ENCODE results near the gene C11orf98.

Gene C11orf98

DNA sequence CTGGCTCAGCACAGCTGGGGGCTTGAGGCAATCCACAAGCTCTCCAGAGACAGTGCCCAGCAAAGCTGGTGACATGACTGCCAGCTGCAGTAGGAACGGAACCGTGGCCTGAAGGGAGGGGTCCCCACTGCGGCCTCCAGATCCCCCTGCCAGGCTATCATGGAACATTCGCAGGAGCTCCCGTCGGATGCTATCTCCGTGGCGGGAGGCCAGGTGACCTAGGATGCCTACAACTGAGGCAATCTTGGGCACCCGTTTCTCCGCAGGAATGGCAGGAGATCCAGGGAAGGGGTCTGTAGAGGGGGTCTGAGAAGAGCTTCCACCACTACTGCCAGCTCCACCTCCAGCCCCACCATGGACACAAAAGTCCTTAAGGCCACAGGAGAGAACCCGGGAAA, 16.0 kb downstream of the C11orf98 start:
- peaks cover 3% of the 10 kb centered on the region; the same call in 1 of the 2 replicates for H4K20me1 ChIP-seq (ENCODE audit: control insufficient read depth, insufficient read depth, low read depth, low read length)
- no peaks in the 10 kb centered on the region for H3K9me2 ChIP-seq (replicated peaks; ENCODE audit: control insufficient read depth, low read length)
- H3K4me2 ChIP-seq (ENCODE audit: low read length) = no peak overlapping the region
- peaks cover 44% of the 10 kb centered on the region for H3K4me1 ChIP-seq (ENCODE audit: control insufficient read depth, low read length)
- H3K79me2 ChIP-seq (ENCODE audit: control insufficient read depth, low read length) = peaks cover 76% of the 10 kb centered on the region
- no peak overlapping the region for H3K4me3 ChIP-seq (ENCODE audit: low read length)
- no peaks in the 10 kb centered on the region for H3F3A ChIP-seq (ENCODE audit: control insufficient read depth, insufficient read depth)
- no peaks in the 10 kb centered on the region for H3K27me3 ChIP-seq (ENCODE audit: control insufficient read depth, low read length)
- peaks cover 60% of the 10 kb centered on the region for H3K36me3 ChIP-seq (ENCODE audit: control insufficient read depth, low read length)
- no peak overlapping the region for H3K27ac ChIP-seq (ENCODE audit: low read depth, low read length)
- TF ChIP-seq, protein P1, sequence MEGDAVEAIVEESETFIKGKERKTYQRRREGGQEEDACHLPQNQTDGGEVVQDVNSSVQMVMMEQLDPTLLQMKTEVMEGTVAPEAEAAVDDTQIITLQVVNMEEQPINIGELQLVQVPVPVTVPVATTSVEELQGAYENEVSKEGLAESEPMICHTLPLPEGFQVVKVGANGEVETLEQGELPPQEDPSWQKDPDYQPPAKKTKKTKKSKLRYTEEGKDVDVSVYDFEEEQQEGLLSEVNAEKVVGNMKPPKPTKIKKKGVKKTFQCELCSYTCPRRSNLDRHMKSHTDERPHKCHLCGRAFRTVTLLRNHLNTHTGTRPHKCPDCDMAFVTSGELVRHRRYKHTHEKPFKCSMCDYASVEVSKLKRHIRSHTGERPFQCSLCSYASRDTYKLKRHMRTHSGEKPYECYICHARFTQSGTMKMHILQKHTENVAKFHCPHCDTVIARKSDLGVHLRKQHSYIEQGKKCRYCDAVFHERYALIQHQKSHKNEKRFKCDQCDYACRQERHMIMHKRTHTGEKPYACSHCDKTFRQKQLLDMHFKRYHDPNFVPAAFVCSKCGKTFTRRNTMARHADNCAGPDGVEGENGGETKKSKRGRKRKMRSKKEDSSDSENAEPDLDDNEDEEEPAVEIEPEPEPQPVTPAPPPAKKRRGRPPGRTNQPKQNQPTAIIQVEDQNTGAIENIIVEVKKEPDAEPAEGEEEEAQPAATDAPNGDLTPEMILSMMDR (IDR thresholded peaks at IDR 0.05; ENCODE audit: low read depth, low read length, poor library complexity, severe bottlenecking) = no peak
- no peak for TF ChIP-seq EZH2phosphoT487 (IDR thresholded peaks at IDR 0.05; ENCODE audit: borderline replicate concordance, low read length)
- H3K9me3 ChIP-seq (ENCODE audit: control insufficient read depth, insufficient read depth, low read length) = no peaks in the 10 kb centered on the region

DNA sequence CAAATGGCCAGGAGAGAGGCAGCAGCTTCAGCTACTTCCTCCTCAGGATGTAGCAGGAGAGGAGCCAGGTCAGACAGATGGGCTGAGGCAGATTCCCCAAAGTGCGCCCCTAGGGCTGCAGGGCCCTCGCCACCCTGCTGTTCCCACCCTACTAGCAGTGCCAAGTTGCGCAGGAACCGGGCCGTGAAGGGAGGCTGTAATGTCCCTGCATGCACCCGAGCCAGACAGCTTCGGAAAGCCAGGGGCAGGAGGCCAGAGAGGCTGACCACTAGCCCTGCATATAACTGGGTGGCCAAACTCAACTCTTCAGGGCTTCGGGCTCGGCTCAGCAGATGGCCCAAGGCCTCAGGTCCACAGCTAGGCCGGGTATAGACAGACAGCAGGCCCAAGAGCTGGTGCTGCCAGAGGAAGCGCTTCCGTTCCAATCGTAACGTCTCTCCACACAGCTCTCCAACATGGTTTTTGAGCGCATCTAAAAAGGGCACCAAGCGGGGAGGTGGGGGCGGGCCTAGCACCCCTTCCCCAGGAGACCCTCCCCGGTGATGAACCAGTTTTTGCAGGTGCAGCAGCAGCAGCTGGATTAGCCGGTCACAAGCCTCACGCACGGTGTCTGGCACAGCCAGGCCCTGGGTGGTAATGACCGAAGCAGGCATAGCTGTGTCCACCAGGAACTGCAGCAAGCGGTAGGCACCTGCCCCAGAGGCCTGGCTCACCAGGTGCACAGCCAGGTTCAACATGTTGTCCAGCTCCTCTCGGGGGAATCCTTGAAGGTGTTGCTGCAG, 16.6 kb downstream of the C11orf98 start:
- no peaks in the 10 kb centered on the region for H3F3A ChIP-seq (ENCODE audit: control insufficient read depth, insufficient read depth)
- peaks cover 3% of the 10 kb centered on the region; the same call in 1 of the 2 replicates for H4K20me1 ChIP-seq (ENCODE audit: control insufficient read depth, insufficient read depth, low read depth, low read length)
- peaks cover 39% of the 10 kb centered on the region for H3K4me1 ChIP-seq (ENCODE audit: control insufficient read depth, low read length)
- H3K36me3 ChIP-seq (ENCODE audit: control insufficient read depth, low read length) = peaks cover 66% of the 10 kb centered on the region
- peaks cover 82% of the 10 kb centered on the region for H3K79me2 ChIP-seq (ENCODE audit: control insufficient read depth, low read length)
- H3K4me2 ChIP-seq (ENCODE audit: low read length) = no peak overlapping the region
- H3K27ac ChIP-seq (ENCODE audit: low read depth, low read length) = no peak overlapping the region
- TF ChIP-seq EZH2phosphoT487 (IDR thresholded peaks at IDR 0.05; ENCODE audit: borderline replicate concordance, low read length) = no peak
- TF ChIP-seq, protein P1 (IDR thresholded peaks at IDR 0.05; ENCODE audit: low read depth, low read length, poor library complexity, severe bottlenecking) = no peak
- no peaks in the 10 kb centered on the region for H3K9me3 ChIP-seq (ENCODE audit: control insufficient read depth, insufficient read depth, low read length)
- H3K4me3 ChIP-seq (ENCODE audit: low read length) = no peak overlapping the region
- no peaks in the 10 kb centered on the region for H3K9me2 ChIP-seq (replicated peaks; ENCODE audit: control insufficient read depth, low read length)
- H3K27me3 ChIP-seq (ENCODE audit: control insufficient read depth, low read length) = no peaks in the 10 kb centered on the region

DNA sequence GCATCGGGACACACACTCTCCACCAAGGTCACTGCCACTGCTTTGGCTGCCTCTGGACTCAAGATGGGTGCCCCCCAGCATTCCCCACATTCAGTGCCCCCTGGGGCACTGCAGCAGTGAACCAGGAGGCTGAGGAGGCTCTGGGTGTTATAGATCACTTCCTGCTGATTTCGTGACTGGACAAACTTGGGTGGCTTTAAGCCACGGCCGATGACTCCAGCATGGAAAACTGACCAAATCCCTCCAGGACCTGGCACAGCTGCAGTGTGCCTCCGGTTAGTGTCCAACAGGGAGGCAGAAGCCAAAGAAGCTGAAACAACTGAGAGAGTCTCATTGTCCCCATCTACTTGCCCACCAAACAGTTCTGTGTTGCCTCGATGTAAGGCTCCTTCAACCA, 17.4 kb downstream of the C11orf98 start:
- Histone ChIP-seq H3K27ac (ENCODE audit: low read depth, low read length) (no peak overlapping the region), H3K9me2 (replicated peaks; ENCODE audit: control insufficient read depth, low read length) (no peaks in the 10 kb centered on the region), H4K20me1 (ENCODE audit: control insufficient read depth, insufficient read depth, low read depth, low read length) (peaks cover 3% of the 10 kb centered on the region; the same call in 1 of the 2 replicates), H3K4me1 (ENCODE audit: control insufficient read depth, low read length) (peaks cover 40% of the 10 kb centered on the region), H3K79me2 (ENCODE audit: control insufficient read depth, low read length) (peaks cover 84% of the 10 kb centered on the region), H3K36me3 (ENCODE audit: control insufficient read depth, low read length) (peaks cover 68% of the 10 kb centered on the region), H3F3A (ENCODE audit: control insufficient read depth, insufficient read depth) (no peaks in the 10 kb centered on the region), H3K4me2 (ENCODE audit: low read length) (no peak overlapping the region), H3K27me3 (ENCODE audit: control insufficient read depth, low read length) (no peaks in the 10 kb centered on the region), H3K9me3 (ENCODE audit: control insufficient read depth, insufficient read depth, low read length) (no peaks in the 10 kb centered on the region), H3K4me3 (ENCODE audit: low read length) (no peak overlapping the region)
- no peak for TF ChIP-seq EZH2phosphoT487 (IDR thresholded peaks at IDR 0.05; ENCODE audit: borderline replicate concordance, low read length)
- TF ChIP-seq, protein P1 (IDR thresholded peaks at IDR 0.05; ENCODE audit: low read depth, low read length, poor library complexity, severe bottlenecking) = no peak
